Neural crest cell (in vitro differentiated cells): ENCODE data around the gene C10orf53. TPM values are rescaled to one million over a fixed set of nuclear protein-coding genes. Genes with fewer than 3 reads are reported as not detected.
A peak's percentile ranks its signal among the peaks of the same experiment; 100 is the strongest.
"Not testable (repeated sequence)": the region's sequence is repeated elsewhere in the genome, so short reads cannot be mapped to it uniquely, and the experiment has no call there.

Experiments
- DNase-seq: peaks from one replicate; pipeline ENCODE4 v3.0.0; 2021; ENCODE audit warnings: low read depth, mixed read lengths, low spot score
- H3K27ac Mint-ChIP-seq: one replicate; pipeline ENCODE4 v1.8.0; 2021; ENCODE audit warnings: mild to moderate bottlenecking, mixed read lengths; ENCODE audit not compliant: unreplicated experiment
- H3K27me3 Mint-ChIP-seq: 2 replicates; pipeline ENCODE4 v1.8.0; 2021; ENCODE audit warnings: low read depth, mild to moderate bottlenecking, mixed read lengths
- H3K36me3 Mint-ChIP-seq: 2 replicates; pipeline ENCODE4 v1.8.0; 2021; ENCODE audit warnings: low read depth, mild to moderate bottlenecking, mixed read lengths
- H3K4me1 Mint-ChIP-seq: 2 replicates; pipeline ENCODE4 v1.8.0; 2021; ENCODE audit warnings: mixed read lengths
- H3K4me3 Mint-ChIP-seq: one replicate; pipeline ENCODE4 v1.8.0; 2021; ENCODE audit warnings: mild to moderate bottlenecking, mixed read lengths
- H3K9me3 Mint-ChIP-seq: 2 replicates; pipeline ENCODE4 v1.8.0; 2021; ENCODE audit warnings: mixed read lengths
- total RNA-seq: library from RNA; stranded (reverse); gene quantifications from 2 replicates; pipeline ENCODE4 v1.2.1, GENCODE V29; 2021
- TF ChIP-seq, protein P1 (sequence below): fragments of 200-600 bp; sonication (generic); conservative IDR thresholded peaks from 2 replicates; pipeline ENCODE4 v1.5.0; 2021; ENCODE audit warnings: antibody characterized with exemption, mild to moderate bottlenecking

The C10orf53 gene
- total RNA-seq, 1 donor from 2014 or later: not detected

- TF ChIP-seq, protein P1, sequence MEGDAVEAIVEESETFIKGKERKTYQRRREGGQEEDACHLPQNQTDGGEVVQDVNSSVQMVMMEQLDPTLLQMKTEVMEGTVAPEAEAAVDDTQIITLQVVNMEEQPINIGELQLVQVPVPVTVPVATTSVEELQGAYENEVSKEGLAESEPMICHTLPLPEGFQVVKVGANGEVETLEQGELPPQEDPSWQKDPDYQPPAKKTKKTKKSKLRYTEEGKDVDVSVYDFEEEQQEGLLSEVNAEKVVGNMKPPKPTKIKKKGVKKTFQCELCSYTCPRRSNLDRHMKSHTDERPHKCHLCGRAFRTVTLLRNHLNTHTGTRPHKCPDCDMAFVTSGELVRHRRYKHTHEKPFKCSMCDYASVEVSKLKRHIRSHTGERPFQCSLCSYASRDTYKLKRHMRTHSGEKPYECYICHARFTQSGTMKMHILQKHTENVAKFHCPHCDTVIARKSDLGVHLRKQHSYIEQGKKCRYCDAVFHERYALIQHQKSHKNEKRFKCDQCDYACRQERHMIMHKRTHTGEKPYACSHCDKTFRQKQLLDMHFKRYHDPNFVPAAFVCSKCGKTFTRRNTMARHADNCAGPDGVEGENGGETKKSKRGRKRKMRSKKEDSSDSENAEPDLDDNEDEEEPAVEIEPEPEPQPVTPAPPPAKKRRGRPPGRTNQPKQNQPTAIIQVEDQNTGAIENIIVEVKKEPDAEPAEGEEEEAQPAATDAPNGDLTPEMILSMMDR: no peak
- no peak overlapping the region for H3K4me3 Mint-ChIP-seq
- no peaks in the 10 kb centered on the region for H3K36me3 Mint-ChIP-seq
- H3K9me3 Mint-ChIP-seq: peaks cover 1% of the 10 kb centered on the region
- H3K27me3 Mint-ChIP-seq: peaks cover 60% of the 10 kb centered on the region
- no peaks in the 10 kb centered on the region for H3K4me1 Mint-ChIP-seq
- H3K27ac Mint-ChIP-seq: no peak overlapping the region
- no peak for DNase-seq
These were observed 11.5 kb upstream of the C10orf53 start for GRCh38 chr10:49667991-49668390.

- no peak for DNase-seq
- Mint-ChIP-seq H3K9me3 (peaks cover 3% of the 10 kb centered on the region), H3K27me3 (peaks cover 67% of the 10 kb centered on the region), H3K4me1 (no peaks in the 10 kb centered on the region), H3K4me3 (no peak overlapping the region), H3K27ac (no peak overlapping the region), H3K36me3 (no peaks in the 10 kb centered on the region)
- TF ChIP-seq, protein P1: no peak
These were observed 10.8 kb upstream of the C10orf53 start for GRCh38 chr10:49668684-49669083.

- TF ChIP-seq, protein P1: no peak
- Mint-ChIP-seq H3K4me1 (peaks cover 8% of the 10 kb centered on the region), H3K4me3 (peak overlapping the region; percentile 91), H3K36me3 (peaks cover 3% of the 10 kb centered on the region), H3K27me3 (peaks cover 75% of the 10 kb centered on the region), H3K9me3 (peaks cover 5% of the 10 kb centered on the region), H3K27ac (no peak overlapping the region)
- DNase-seq: no peak
These were observed 498 bp upstream of the C10orf53 start for GRCh38 chr10:49678827-49679479.

DNA sequence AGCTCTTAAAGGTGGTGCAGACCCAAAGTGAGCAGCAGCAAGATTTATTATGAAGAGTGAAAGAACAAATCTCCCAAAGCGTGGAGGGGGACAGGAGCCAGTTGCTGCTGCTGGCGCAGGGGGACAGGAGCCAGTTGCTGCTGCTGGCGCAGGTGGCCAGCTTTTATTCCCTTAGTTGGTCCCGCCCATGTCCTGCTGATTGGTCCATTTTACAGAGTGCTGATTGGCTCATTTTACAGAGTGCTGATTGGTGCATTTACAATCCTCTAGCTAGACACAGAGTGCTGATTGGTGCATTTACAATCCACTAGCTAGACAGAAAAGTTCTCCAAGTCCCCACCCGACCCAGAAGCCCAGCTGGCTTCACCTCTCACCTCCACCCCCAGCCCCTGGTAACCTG, 3.0 kb downstream of the C10orf53 start:
- not testable (repeated sequence) for H3K4me3 Mint-ChIP-seq, H3K9me3 Mint-ChIP-seq, H3K27ac Mint-ChIP-seq, DNase-seq, H3K36me3 Mint-ChIP-seq, H3K4me1 Mint-ChIP-seq
- peaks cover 68% of the 10 kb centered on the region for H3K27me3 Mint-ChIP-seq

DNA sequence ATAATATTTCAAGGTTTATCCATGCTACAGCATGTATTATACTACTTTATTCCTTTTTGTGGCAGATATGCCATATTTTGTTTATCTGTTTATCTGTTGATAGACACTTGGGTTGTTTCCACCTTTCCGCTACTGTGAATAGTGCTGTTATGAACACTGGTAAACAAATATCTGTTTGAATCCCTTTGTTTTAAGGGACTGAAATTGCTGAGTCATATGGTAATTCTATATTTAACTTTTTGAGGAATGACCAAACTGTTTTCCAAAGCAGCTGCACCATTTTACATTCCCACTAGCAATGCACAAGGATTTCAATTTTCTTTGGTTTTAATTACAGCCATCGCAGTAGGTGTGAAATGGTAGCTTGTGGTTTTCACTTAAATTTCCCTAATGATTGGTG, 3.4 kb downstream of the C10orf53 start:
- TF ChIP-seq, protein P1: no peak
- H3K4me3 Mint-ChIP-seq: no peak overlapping the region
- no peak for DNase-seq
- H3K27ac Mint-ChIP-seq: no peak overlapping the region
- H3K27me3 Mint-ChIP-seq: peaks cover 68% of the 10 kb centered on the region
- H3K36me3 Mint-ChIP-seq: peaks cover 3% of the 10 kb centered on the region
- H3K9me3 Mint-ChIP-seq: peaks cover 4% of the 10 kb centered on the region
- peaks cover 8% of the 10 kb centered on the region for H3K4me1 Mint-ChIP-seq

DNA sequence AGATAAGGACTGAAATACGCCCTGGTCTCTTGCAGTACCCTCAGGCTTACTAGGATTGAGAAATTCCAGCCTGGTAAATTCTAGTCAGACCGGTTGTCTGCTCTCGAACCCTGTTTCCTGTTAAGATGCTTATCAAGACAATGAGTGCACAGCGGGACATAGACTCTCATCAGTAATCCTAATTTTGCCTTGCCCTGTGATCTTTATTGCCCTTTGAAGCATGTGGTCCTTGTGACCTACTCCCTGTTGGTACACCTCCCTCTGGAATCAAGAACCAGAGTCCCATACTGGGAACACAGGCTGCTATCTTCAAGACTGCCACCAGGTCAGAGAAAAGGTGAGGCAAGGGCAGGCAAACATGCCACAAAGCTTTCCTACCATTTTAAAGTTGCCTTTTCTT, 7.2 kb downstream of the C10orf53 start:
- Mint-ChIP-seq H3K36me3 (peaks cover 2% of the 10 kb centered on the region), H3K27ac (peak overlapping the region; percentile 9), H3K27me3 (peaks cover 75% of the 10 kb centered on the region), H3K9me3 (peaks cover 2% of the 10 kb centered on the region), H3K4me1 (peaks cover 17% of the 10 kb centered on the region), H3K4me3 (no peak overlapping the region)
- no peak for DNase-seq
- TF ChIP-seq, protein P1: no peak
